ENCODE measurements around the gene GNGT2.
A peak's percentile ranks its signal among the peaks of the same experiment; 100 is the strongest.

The GNGT2 gene

DNA sequence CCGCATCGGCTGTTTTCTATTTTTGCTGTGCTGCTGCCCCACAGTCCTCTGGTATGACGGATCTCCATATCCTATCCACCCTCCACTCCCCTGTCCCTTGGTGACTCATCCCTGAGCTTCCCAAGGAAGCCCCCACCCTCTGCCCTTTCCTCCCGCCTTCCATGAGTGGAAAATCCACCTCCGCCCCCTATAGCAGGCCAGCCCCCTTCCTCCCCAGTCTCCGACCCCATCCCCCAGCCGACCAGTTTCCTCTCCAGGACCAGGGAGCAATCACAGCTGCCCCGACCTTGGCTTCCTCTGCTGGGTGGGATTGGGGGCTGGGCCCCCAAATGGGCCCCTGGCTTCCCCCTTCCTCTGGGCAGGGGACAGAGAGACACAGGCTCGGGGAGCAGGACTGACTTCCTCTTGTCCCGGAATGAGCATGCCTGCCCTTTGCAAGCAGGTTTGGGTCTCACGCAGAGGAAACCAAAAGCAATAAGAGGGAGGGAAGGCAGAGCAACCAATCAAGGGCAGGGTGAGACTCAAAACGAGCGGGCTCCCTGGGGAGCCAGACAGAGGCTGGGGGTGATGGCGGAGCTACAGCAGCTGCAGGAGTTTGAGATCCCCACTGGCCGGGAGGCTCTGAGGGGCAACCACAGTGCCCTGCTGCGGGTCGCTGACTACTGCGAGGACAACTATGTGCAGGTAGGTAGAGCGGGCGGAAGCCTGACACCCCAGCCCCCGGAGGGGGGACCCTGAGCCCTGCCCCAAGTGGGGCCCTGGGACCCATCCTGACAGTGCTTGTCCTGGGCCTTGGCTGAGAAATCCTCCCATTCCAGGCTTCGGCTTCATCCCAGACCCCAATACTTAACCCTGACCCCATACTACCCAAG is at the start of gene GNGT2, which contains the start of gene ABI3:
Gene GNGT2, minus strand, starts transcription at position 417 of the 872 bp plus-strand sequence. CDS start 3,152 bp downstream, outside the sequence.
Gene ABI3, plus strand, starts transcription at position 550 of the 872 bp plus-strand sequence. Its CDS starts 18 bp downstream, at position 568.
- peak; percentile 46 for DNase-seq (ENCODE audit: low read depth)

DNA sequence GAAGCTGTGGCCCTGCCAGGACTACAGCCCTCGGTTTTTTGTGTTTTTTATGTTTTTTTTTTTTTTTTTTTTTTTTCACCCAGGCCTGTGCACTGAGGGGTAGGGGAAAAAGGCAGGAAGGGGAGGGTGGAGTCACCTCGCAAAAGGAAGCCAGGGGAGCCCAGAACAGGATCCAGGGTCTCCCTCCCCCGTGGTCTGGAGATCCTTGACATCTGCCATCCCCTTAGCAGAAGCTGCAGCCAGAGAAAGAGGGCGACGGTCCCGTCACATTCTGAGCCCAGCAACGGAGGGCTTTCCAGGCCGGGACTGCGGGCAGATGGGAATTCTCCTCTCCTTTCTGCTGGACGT is 49.3 kb upstream of the GNGT2 start:
- no peak for DNase-seq (ENCODE audit: low read depth)

DNA sequence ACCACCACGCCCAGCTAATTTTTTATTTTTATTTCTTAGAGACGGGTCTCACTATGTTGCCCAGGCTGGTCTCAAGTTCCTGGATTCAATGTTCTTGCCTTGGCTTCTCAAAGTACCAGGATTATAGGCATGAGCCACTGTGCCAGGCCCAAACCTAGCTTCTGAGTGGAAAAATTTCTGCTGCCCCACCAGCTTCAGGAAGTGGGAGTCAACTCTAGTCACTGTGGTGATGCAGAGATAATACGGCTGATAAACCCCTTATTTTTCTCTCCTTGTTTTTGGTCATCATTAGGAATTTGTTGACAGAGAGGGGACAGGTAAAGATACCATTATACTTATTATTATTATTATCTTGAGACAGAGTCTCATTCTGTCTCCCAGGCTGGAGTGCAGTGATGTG is 48.0 kb upstream of the GNGT2 start:
- no peak for DNase-seq (ENCODE audit: low read depth)

DNA sequence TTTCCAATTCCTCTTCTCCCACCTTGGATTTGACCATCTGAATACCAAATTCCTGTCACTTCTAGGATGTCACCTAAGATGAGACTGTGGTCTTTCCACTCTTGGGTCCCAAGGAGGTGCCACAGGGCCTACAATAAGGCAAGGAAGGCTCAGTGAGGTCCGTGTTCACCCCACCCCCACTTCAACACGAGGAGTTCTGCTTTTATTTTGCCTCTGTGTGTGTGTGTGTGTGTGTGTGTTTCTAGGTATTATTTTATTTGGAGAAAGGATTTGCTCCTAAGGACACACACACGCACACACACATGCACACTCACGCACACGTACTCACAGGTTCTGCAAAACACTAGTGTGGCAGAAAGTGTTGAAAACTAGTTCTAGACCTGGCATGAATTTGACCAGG is 44.8 kb upstream of the GNGT2 start:
- no peak for DNase-seq (ENCODE audit: low read depth)

DNA sequence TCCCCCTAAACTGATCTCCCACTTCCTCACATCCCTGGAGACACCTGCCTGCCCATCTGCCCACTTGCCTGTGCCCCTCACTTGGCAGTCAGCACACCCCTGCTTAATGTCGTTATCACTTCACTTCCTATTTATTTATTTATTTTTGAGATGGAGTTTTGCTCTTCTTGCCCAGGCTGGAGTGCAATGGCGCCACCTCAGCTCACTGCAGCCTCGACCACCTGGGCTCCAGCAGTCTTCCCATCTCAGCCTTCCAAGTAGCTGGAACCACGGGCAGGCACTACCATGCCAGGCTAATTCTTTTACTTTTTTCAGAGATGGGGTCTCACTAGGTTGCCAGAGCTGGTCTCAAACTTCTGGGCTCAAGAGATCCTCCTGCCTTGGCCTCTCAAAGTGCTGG is 43.7 kb upstream of the GNGT2 start:
- DNase-seq (ENCODE audit: low read depth), result no peak

DNA sequence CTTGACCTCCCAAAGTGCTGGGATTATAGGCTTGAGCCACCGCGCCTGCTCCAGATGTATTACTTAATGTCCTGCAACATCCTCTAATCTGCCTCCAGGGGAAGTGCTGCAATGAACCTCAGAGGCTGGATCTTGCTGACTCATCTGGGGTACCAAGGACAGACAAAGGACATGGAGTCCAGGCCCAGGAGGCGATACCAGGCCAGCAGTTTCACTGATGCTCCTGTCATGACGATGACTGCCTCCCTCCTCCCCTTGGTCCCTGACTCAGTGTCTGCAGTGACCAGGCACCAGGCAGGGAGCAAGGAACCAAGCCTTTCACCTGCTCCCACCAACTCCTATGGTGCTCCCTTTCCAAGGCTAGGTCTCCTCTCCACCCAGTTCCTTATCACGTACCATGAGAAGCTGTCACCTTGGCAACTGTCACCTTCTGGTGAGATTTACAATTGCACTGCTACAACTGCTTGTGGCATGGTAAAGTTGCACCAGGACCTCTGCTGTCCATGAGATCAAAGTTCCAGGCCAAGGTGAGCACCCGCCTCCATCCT is 41.8 kb upstream of the GNGT2 start:
- DNase-seq (ENCODE audit: low read depth), result no peak

DNA sequence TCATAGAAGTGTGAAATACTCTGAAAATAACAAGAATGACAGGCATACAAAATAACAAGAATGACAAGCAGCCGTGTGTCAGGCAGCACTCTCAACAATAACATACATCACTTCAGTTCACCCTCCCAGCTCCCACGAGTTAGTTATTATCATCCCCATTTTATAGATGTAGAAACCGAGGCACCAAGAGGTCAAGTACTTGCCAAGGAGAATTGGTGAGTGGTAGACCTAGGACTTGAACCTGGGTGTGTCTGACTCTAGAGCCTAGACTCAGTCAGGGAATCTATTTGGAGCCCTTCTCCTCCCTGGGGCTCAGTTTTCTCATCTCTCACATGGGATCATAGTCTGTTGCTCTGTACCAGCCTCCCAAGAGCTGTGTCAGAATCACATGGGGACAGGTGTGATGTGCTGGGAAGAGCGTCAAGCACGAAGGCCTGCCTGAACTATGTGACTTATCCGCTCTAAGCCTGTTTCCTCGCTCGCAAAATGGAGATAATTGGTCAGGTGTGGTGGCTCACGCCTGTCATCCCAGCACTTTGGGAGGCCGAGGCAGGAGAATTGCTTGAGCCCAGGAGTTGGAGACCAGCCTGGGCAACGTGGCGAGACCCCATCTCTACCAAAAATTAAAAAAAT is 39.6 kb upstream of the GNGT2 start:
- no peak for DNase-seq (ENCODE audit: low read depth)

DNA sequence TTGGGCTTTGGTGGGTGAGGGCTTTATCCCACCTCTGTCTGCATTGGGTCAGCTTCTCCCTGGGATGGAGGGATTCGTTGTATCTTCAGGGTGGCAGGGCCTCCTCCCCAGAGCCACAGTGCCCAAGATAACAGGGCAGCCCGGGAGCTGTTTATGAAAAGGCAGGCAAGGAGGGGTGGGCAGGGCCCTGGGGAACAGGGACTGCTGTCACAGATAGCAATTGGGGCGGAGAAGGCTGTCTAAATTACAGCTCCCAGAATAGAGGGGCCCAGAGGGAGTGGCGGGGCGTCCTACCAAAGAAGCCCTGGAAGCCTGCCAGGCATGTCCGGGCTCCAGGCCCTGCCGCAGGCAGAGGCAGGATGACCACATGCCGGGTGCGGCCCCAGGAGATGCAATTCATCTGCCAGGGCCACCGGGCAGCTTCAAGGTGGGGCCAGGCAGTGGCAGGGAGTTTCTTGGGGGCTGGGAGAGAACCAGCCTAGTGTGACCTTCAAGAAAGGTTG is 39.0 kb upstream of the GNGT2 start:
- DNase-seq (ENCODE audit: low read depth), result no peak

DNA sequence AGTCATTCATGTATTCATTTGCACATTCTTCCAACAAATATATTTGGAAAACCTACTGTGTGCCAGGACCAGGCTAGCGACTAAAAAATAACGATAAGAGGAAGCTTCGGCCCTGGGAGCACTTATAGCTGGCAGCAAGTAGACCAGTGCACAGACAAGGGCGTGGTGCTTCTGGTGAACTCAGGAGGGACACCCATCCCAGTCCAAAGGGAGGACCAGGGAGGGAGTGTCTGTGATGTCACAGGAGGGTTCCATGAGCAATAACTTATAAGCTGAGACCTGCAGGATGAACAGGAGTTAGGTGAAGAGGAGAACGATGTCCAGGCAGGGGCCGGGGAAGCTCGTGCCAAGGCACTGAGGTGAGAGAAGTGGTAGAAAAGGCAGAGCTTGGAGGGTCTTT is 37.6 kb upstream of the GNGT2 start:
- no peak for DNase-seq (ENCODE audit: low read depth)

DNA sequence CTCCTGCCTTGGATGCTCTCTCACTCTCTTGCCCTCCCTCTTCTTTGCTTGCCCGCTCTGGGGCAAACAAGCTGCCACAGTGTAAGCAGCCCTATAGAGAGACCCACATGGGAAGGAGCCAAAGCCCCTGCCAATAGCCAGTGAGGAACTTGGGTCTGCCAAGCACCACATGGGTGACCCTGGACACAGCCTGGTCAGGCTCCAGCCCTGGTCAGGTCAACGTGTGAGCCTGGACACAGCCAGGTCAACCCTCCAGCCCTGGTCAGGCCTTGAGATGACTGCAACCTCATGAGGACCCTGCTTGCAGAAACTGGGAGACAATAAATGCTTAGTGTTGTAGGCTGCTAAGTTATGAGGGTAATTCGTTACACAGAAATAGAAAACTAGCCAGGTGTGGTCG is 34.5 kb upstream of the GNGT2 start:
- no peak for DNase-seq (ENCODE audit: low read depth)

DNA sequence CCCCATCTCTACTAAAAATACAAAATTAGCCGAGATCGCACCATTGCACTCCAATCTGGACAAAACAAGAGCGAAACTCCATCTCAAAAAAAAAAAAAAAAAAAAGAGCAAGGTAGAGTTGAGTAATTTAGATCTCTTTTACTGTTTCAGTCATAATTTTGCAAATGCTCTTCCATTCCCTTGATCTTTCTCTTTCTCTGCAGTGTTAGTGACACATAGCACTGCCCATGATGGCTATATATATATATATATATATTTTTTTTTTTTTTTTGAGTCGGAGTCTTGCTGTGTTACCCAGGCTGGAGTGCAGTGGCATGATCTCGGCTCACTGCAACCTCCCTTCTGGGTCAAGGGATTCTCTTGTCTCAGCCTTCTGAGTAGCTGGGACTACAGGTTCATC is 32.4 kb upstream of the GNGT2 start:
- no peak for DNase-seq (ENCODE audit: low read depth)

DNA sequence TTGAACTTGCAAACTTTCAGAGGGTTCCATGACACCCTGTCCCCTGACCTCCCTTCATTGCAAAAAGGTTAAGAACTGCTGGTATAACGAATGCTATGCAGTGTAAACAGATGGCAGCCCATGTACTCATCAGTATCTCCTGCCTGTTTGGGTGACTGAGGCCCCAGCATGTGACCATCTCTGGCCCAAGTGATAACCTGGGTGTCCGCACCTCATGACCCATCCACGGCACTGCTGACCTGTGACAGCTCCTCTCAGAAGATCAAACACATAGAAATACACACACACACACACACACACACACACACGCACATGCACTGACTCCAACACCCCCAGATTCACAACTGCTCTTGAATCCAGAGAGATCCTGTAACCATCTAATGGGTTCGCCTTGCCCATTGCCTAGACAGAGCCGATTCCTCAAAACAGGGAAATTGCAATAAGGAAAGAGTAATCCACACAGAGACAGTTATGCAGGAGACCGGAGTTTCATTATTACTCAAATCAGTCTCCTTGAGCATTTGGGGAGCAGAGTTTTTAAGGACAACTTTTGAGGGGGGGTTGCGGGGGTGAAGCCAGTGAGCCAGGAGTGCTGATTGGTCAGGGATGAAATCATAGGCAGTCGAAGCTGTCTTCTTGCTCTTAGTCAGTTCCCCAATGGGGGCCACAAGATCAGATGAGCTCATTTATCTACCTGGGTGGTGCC is 31.5 kb upstream of the GNGT2 start:
- no peak for DNase-seq (ENCODE audit: low read depth)

DNA sequence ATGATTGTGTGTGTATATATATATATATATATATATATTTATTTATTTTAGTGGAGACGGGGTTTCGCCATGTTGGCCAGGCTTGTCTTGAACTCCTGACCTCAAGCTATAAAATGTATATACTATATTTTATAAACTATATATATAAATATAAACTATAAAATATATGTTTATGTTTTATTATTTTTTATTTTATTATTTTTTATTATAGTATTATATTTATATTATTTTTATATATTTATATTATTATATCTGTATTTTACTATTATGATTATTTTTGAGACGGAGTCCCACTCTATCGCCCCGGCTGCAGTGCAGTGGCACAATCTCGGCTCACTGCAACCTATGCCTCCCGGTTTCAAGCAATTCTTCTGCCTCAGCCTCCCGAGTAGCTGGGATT is 30.7 kb upstream of the GNGT2 start:
- DNase-seq (ENCODE audit: low read depth), result no peak

DNA sequence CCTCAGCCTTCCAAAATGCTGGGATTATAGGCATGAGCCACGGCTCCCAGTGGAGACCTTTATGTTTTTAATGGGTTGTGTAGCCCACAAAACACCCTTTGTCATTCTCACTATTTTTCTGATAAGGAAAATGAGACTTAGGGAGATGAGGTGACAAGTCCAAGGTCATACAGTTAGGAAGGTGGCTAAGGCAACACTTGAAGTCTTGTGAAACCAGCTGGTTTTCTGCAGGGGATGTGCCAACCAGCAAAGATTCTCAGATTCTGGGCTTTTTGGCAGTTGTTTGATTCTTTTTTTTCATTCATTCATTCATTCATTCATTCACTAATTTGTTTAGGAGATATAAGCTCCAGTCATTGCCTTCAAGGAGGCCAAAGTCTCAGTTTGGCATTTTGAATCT is 30.2 kb upstream of the GNGT2 start:
- DNase-seq (ENCODE audit: low read depth), result no peak

DNA sequence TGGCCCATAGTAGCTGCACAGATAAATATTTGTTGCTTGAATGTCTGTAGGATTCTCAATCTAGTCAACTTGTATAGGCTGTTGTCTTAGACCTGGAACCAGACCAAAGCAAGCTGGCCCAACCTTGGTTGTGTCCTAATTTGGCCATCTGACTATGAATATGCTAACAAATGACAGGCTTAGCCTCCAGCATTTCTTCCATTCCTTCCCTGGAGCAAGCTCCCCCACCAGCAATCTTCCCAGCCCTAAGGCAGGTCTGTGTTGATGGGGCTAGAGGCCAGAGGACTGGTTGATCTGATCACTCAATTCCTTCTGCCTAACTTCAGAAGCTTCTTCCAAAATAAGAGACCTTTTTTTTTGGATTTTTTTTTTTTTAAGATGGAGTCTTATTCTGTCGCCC is 29.6 kb upstream of the GNGT2 start:
- DNase-seq (ENCODE audit: low read depth), result no peak

DNA sequence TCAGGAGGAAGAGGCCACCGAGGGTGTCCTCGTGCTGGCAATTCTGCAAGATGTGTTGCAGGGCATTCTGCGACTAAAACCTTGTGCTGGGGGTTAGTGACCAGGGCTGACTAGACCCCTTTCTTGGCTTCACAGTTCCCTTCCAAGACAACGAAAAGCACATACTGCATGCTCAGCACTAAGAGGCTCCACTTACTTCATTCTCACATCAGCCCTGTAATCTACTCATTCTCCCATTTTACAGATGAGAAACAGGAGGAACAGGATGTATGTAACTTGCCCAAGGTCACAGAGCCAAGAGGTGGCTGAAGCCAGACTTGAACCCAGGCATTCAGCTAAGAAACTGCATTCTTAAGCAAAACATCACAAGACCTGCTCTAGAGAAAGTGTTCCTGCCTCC is 25.5 kb upstream of the GNGT2 start:
- DNase-seq (ENCODE audit: low read depth), result no peak

DNA sequence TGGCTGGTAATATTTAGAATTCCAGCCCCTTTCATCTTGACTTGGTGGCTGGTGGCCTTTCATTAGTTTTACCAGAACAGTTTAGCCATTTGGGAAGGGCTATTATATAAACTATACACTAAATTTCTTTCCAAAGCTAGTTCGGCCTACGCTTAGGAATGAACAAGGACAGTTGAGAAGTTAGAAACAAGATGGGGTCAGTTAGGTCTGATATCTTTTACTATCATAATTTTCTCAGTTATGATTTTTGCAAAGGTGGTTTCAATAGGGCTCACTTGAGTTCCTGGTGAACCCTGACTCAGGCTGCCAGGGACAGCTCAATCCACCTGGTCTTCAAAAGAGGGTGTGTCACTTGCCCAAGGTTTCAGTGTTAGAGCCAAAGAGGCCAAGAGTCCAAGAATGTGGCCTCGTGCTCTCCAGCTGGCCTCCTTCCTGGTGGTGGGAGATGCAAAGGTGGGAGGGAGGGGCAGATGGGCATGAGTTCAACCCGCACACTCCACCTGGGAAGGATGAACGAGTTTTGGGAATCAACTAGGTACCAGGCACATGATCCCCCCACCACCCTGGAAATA is 24.2 kb upstream of the GNGT2 start:
- no peak for DNase-seq (ENCODE audit: low read depth)

DNA sequence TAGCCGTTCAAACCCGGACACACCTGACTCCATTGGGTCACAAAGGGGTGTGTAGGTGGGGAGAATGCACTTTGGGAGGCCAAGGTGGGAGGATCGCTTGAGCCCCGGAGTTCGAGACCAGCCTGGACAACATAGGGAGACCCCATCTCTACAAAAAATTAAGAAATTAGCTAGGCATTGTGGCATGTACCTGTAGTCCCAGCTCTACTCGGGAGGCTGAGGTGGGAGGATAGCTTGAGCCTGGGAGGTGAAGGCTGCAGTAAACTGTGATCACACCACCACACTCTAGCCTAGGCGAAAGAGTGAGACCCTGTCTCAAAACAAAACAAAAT is 21.2 kb upstream of the GNGT2 start:
- DNase-seq (ENCODE audit: low read depth), result no peak

DNA sequence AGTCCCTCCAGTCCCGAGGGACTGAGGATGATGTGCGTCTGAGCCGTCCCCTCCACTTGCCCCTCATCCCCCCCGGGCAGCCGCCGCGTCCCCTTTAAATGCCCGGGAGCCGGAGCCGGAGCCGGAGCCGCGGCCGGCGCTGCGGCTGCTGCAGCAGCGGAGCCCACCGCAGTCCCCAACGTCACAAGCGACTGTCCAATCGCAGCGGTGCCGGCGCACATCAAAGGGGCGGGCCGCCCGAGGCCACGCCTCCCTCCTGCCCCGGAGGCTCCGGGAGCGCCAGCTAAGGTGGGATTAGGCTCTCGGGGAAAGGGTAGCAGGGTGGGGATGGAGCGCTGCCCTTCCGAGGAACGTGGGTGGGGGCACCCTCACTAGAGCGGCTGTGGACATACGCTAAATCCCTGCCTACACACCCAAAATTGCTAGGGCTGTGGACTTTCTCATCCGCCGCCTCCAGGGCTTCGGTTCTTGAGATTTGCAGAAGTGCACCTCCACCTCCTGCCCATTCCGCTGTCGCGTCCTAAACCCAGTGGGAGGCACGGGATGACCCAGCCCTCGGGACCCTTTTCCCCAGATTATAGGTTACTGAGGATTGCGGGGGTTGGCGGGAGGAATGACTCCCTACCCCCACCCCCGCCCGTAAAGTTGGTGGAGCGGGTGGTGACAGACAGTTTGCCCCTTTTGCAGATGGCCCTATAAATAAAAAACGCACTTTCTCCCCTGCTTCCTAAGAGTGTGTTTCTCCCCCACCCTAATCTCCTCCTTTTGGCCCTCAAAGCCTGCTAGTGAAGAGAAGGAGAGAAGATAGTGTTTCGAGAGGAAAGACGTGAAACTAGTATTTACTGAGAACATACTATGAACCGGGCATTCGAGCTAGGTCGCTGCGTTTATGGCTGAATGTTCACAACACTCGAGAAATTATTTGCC is 20.5 kb upstream of the GNGT2 start, which contains the start of gene PHOSPHO1:
Gene PHOSPHO1, minus strand, starts transcription at position 152 of the 927 bp plus-strand sequence. CDS start 4,096 bp downstream, outside the sequence.
- DNase-seq (ENCODE audit: low read depth), result peak; percentile 79

DNA sequence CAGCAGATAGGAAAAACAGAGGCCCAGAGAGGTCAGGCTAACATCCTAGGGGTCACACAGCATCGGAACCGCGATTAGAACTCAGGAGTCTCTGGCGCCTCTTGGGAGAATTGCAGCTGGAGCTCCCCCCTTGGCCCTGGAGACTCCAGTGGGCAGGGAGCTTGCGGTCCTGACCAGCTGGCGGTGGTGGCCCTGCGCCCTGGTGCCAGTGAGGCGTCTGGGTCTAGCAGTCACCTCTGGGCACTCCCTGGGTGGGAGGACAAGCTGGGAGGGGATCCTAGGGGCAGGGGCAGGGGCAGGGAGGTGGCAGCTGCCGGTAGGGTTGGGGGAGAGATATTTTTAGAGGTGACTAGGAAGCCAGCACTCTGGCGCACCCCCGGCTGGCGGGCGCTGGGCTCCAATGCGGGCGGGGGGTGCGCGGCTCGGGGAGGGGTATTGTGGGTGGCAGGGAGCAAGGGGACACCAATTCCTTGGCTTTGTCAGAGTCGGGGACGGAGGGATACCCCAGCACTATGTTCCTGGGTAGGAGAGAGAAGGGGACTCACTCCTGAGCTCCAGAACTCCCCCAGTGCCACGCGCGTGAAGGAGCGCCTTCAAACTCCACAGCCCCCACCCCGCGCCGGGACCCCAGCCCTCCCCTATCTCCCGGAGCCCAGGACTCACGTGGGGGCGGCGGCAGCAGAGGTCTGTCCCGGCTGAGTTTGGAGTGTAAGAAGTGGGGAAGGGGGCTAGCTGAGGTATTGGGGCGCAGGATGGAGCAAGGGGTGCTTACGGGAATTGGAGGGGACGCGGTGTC is 19.6 kb upstream of the GNGT2 start:
- DNase-seq (ENCODE audit: low read depth), result no peak
